Parathyroid adenoma (tissue), 2 donors: ENCODE results near the gene S100A5.
A peak's percentile ranks its signal among the peaks of the same experiment; 100 is the strongest.

Experiments
- H2AFZ ChIP-seq: fragments of 300-600 bp; sonication (generic); one replicate; pipeline ENCODE4 v1.7.0; 2017; ENCODE audit warnings: antibody characterized with exemption, mild to moderate bottlenecking
- H3K27ac ChIP-seq: fragments of 300-600 bp; sonication (generic); one replicate; pipeline ENCODE4 v1.7.0; 2017
- H3K27me3 ChIP-seq: fragments of 300-600 bp; sonication (generic); one replicate; pipeline ENCODE4 v1.7.0; 2017; ENCODE audit warnings: low read length; ENCODE audit not compliant: control insufficient read depth, insufficient read depth
- H3K36me3 ChIP-seq: fragments of 300-600 bp; sonication (generic); one replicate; pipeline ENCODE4 v1.7.0; 2017; ENCODE audit warnings: low read length; ENCODE audit not compliant: control insufficient read depth, insufficient read depth
- H3K4me1 ChIP-seq: fragments of 300-600 bp; sonication (generic); one replicate; pipeline ENCODE4 v1.7.0; 2017; ENCODE audit warnings: control low read depth
- H3K4me2 ChIP-seq: fragments of 300-600 bp; sonication (generic); one replicate; pipeline ENCODE4 v1.7.0; 2017; ENCODE audit warnings: low read length
- H3K4me3 ChIP-seq: fragments of 300-600 bp; sonication (generic); one replicate; pipeline ENCODE4 v1.7.0; 2017; ENCODE audit warnings: low read depth, low read length
- H3K79me2 ChIP-seq: fragments of 300-600 bp; sonication (generic); one replicate; pipeline ENCODE4 v1.7.0; 2017; ENCODE audit warnings: control low read depth
- H3K9ac ChIP-seq: fragments of 300-600 bp; sonication (generic); one replicate; pipeline ENCODE4 v1.7.0; 2017; ENCODE audit warnings: mild to moderate bottlenecking
- H3K9me3 ChIP-seq: fragments of 300-600 bp; sonication (generic); one replicate; pipeline ENCODE4 v1.7.0; 2017; ENCODE audit warnings: low read length; ENCODE audit not compliant: control insufficient read depth
- CTCF ChIP-seq: fragments of 300-600 bp; sonication (generic); IDR thresholded peaks from one replicate; pipeline ENCODE4 v1.7.0; 2017; ENCODE audit warnings: antibody characterized with exemption, mild to moderate bottlenecking
- donor health status: primary hyperparathyroidism.

S100A5 gene

GRCh38 chr1:153567621-153568366, 27.1 kb upstream of the S100A5 start:
- no peak for TF ChIP-seq CTCF
- Histone ChIP-seq H3K36me3 (no peaks in the 10 kb centered on the region), H3K4me2 (no peak overlapping the region), H2AFZ (peak overlapping the region; percentile 83), H3K4me1 (no peaks in the 10 kb centered on the region), H3K9me3 (no peaks in the 10 kb centered on the region), H3K27ac (no peak overlapping the region), H3K9ac (no peak overlapping the region), H3K27me3 (no peaks in the 10 kb centered on the region), H3K79me2 (no peaks in the 10 kb centered on the region), H3K4me3 (no peak overlapping the region)

- Histone ChIP-seq H3K9me3 (no peaks in the 10 kb centered on the region), H3K27ac (no peak overlapping the region), H3K9ac (no peak overlapping the region), H3K4me1 (no peaks in the 10 kb centered on the region), H2AFZ (no peak overlapping the region), H3K36me3 (no peaks in the 10 kb centered on the region), H3K79me2 (no peaks in the 10 kb centered on the region), H3K4me2 (no peak overlapping the region), H3K27me3 (no peaks in the 10 kb centered on the region), H3K4me3 (no peak overlapping the region)
- TF ChIP-seq CTCF: no peak
These were observed 26.0 kb upstream of the S100A5 start for GRCh38 chr1:153566414-153567371.

GRCh38 chr1:153565529-153566374, 25.0 kb upstream of the S100A5 start, which contains the start of gene S100A2:
S100A2 (minus strand) TSS chr1:153565844; CDS start chr1:153563877, 1,967 bp downstream.
- no peak within 1 kb of the TSS for H3K9ac ChIP-seq
- H3K27me3 ChIP-seq: no peaks in the 10 kb centered on the region
- H3K36me3 ChIP-seq: no peaks in the 10 kb centered on the region
- no peak within 1 kb of the TSS for H2AFZ ChIP-seq
- no peaks in the 10 kb centered on the region for H3K79me2 ChIP-seq
- no peak for TF ChIP-seq CTCF
- no peak within 1 kb of the TSS for H3K4me2 ChIP-seq
- no peaks in the 10 kb centered on the region for H3K9me3 ChIP-seq
- H3K27ac ChIP-seq: no peak within 1 kb of the TSS
- no peak within 1 kb of the TSS for H3K4me3 ChIP-seq
- no peaks in the 10 kb centered on the region for H3K4me1 ChIP-seq

- no peak for TF ChIP-seq CTCF
- no peaks in the 10 kb centered on the region for H3K27me3 ChIP-seq
- H2AFZ ChIP-seq: no peak overlapping the region
- no peak overlapping the region for H3K27ac ChIP-seq
- no peaks in the 10 kb centered on the region for H3K79me2 ChIP-seq
- H3K9me3 ChIP-seq: no peaks in the 10 kb centered on the region
- no peak overlapping the region for H3K4me2 ChIP-seq
- H3K9ac ChIP-seq: no peak overlapping the region
- H3K4me1 ChIP-seq: no peaks in the 10 kb centered on the region
- H3K4me3 ChIP-seq: no peak overlapping the region
- H3K36me3 ChIP-seq: no peaks in the 10 kb centered on the region
These were observed 23.3 kb upstream of the S100A5 start for GRCh38 chr1:153563991-153564390.
